GM06990 (cell line): ENCODE measurements around the gene ERLEC1.
A peak's percentile ranks its signal among the peaks of the same experiment; 100 is the strongest.

Source experiments
- DNase-seq: peaks from one replicate; pipeline ENCODE4 v3.0.0-alpha.2; 2011; ENCODE audit not compliant: insufficient read length; ENCODE audit errors: extremely low read depth
- H3K27me3 ChIP-seq: replicated peaks from 2 replicates; pipeline ENCODE4 v1.6.0; 2011; ENCODE audit warnings: low read length; ENCODE audit not compliant: control insufficient read depth, insufficient read depth
- H3K36me3 ChIP-seq: 2 replicates; pipeline ENCODE4 v1.5.1; 2011; ENCODE audit warnings: low read length; ENCODE audit not compliant: control insufficient read depth, insufficient read depth
- H3K4me3 ChIP-seq: replicated peaks from 2 replicates; pipeline ENCODE4 v1.5.1; 2011; ENCODE audit warnings: low read depth, mild to moderate bottlenecking, control low read depth, low read length
- CTCF ChIP-seq: IDR thresholded peaks from 2 replicates; pipeline ENCODE4 v1.5.1; 2011; ENCODE audit warnings: low read length, control low read depth, mild to moderate bottlenecking, inconsistent platforms; ENCODE audit not compliant: insufficient read depth, poor library complexity, severe bottlenecking

Gene ERLEC1

GRCh38 chr2:53786705-53787613 is at the start of gene ERLEC1, which contains the start of gene ASB3:
ERLEC1 (plus strand) TSS chr2:53787044; CDS start chr2:53787211, 167 bp downstream.
ASB3 (minus strand) TSS chr2:53786953; CDS start chr2:53765572, 21,381 bp downstream.
- peak; percentile 94 for DNase-seq
- no peaks in the 10 kb centered on the region for H3K27me3 ChIP-seq
- H3K36me3 ChIP-seq = peaks cover 2% of the 10 kb centered on the region; the same call in 1 of the 2 replicates
- TF ChIP-seq CTCF = no peak
- H3K4me3 ChIP-seq = peak within 1 kb of the TSS; percentile 86

DNA sequence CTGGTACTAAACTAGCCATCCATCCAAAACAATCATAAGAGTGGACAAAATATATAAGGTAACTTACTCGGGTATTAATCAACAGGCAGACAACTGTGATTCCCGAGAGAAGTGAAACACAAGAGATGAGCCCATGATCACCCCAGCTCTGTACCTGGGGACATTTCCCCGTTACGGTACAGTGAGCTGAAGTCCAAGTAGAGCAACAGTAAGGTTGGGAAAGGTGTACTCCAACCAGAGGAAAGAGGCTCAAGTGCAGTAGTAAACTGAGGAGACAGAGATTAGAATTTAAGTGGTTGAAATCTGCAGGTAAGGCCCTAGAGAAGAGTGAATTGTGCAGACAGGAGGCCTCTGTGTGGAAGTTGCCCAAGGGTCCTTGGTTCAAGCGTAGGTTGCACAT is 49.8 kb upstream of the ERLEC1 start:
- Histone ChIP-seq H3K27me3 (no peaks in the 10 kb centered on the region), H3K36me3 (no peaks in the 10 kb centered on the region; the same call in 1 of the 2 replicates), H3K4me3 (no peak overlapping the region)
- no peak for TF ChIP-seq CTCF
- no peak for DNase-seq

DNA sequence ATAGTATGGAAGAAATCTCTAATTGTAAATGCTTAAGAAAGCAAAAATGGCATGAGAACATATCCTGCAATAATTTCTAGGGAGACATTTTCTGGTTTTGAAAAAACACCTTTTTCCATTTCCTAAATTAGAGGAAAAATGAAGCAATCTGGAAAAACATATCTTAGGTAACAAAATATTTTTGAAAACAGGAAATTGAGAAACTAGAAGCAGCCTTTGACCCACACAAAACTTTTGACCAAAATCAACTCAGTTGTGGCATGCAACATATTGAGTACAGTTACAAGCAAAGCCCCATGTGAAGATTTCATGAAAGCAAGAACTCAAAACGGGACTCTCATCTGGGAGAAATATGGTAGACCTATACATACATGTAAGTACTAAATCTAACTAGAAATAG is 47.8 kb upstream of the ERLEC1 start:
- no peak for DNase-seq
- Histone ChIP-seq H3K36me3 (no peaks in the 10 kb centered on the region; the same call in 1 of the 2 replicates), H3K4me3 (no peak overlapping the region), H3K27me3 (no peaks in the 10 kb centered on the region)
- no peak for TF ChIP-seq CTCF

- no peak for DNase-seq
- Histone ChIP-seq H3K4me3 (no peak overlapping the region), H3K36me3 (no peaks in the 10 kb centered on the region; the same call in 1 of the 2 replicates), H3K27me3 (no peaks in the 10 kb centered on the region)
- TF ChIP-seq CTCF = peak; percentile 31
Measured at GRCh38 chr2:53740170-53740569, 46.7 kb upstream of the ERLEC1 start.

- no peak for DNase-seq
- Histone ChIP-seq H3K4me3 (no peak overlapping the region), H3K27me3 (no peaks in the 10 kb centered on the region), H3K36me3 (no peaks in the 10 kb centered on the region; the same call in 1 of the 2 replicates)
- TF ChIP-seq CTCF = no peak
Measured at GRCh38 chr2:53744395-53745065, 42.3 kb upstream of the ERLEC1 start.
